Measurements from ENCODE around the gene ZIM2. TPM values are rescaled to one million over a fixed set of nuclear protein-coding genes. Genes with fewer than 3 reads are reported as not detected.

The ZIM2 gene
- total RNA-seq, 4 donors from 2014 or later = 0.16 to 2.2 (median 1.2) TPM; not detected in 1

- Histone ChIP-seq H3K4me1 (no peaks in the 10 kb centered on the region), H3K27me3 (no peaks in the 10 kb centered on the region), H3K4me3 (no peak overlapping the region), H3K9me3 (peaks cover 0 to 4% of the 10 kb centered on the region in 2 donors), H3K36me3 (no peaks in the 10 kb centered on the region), H3K27ac (no peak overlapping the region)
- intact Hi-C loops (cut with DNase I; ENCODE audit: low total_unique reads) = no loop called here
- DNase-seq = no peak
- TF ChIP-seq POLR2AphosphoS5 (IDR thresholded peaks at IDR 0.05) (no peak), POLR2A (IDR thresholded peaks at IDR 0.05) (no peak), EP300 (IDR thresholded peaks at IDR 0.05; ENCODE audit: low read depth) (no peak)
- TF ChIP-seq, protein P1, sequence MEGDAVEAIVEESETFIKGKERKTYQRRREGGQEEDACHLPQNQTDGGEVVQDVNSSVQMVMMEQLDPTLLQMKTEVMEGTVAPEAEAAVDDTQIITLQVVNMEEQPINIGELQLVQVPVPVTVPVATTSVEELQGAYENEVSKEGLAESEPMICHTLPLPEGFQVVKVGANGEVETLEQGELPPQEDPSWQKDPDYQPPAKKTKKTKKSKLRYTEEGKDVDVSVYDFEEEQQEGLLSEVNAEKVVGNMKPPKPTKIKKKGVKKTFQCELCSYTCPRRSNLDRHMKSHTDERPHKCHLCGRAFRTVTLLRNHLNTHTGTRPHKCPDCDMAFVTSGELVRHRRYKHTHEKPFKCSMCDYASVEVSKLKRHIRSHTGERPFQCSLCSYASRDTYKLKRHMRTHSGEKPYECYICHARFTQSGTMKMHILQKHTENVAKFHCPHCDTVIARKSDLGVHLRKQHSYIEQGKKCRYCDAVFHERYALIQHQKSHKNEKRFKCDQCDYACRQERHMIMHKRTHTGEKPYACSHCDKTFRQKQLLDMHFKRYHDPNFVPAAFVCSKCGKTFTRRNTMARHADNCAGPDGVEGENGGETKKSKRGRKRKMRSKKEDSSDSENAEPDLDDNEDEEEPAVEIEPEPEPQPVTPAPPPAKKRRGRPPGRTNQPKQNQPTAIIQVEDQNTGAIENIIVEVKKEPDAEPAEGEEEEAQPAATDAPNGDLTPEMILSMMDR (IDR thresholded peaks at IDR 0.05) = no peak
- in situ Hi-C loops (cut with MboI; ENCODE audit: low pct_ligation_motif_present in 1 of 4, low pct_unique_long_range_greater_than_20kb in 1 of 4, low sequenced_read_pairs in 3 of 4) = no loop called here
- WGBS, 2 donors (ENCODE audit: low coverage in 1 of 2) = 82% methylated on average over 6 of the region's 6 CpGs; no CpG with 5 or more reads in 1 of the 2 donors
These were observed 16.6 kb downstream of the ZIM2 start for GRCh38 chr19:56823956-56824355.

DNA sequence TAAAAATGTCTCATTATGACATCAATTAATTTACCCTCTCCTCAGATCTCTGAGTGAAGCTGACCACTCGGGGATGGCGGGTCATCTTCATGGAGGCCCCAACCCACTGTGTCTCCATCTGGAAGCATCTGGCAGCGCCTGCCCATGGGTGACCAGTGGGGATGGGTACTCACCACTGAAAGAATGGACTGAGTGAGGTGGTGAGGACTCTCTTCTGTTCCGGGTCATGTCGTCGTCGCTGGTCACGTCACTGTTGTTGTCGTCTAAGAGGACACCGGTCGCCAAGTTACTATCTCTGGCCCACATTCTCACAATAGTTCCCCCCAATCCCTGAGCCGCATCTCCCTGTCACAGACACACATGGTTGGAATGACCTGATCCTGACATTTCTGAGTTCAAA lies 17.1 kb downstream of the ZIM2 start:
- Histone ChIP-seq H3K4me1 (no peaks in the 10 kb centered on the region), H3K4me3 (no peak overlapping the region), H3K27me3 (no peaks in the 10 kb centered on the region), H3K27ac (no peak overlapping the region), H3K9me3 (peaks cover 0 to 5% of the 10 kb centered on the region in 2 donors), H3K36me3 (no peaks in the 10 kb centered on the region)
- intact Hi-C loops (cut with DNase I; ENCODE audit: low total_unique reads) (no loop called here), in situ Hi-C loops (cut with MboI; ENCODE audit: low pct_ligation_motif_present in 1 of 4, low pct_unique_long_range_greater_than_20kb in 1 of 4, low sequenced_read_pairs in 3 of 4) (no loop called here)
- no peak for DNase-seq
- WGBS, 2 donors (ENCODE audit: low coverage in 1 of 2) = 94% methylated on average over 12 of the region's 12 CpGs; no CpG with 5 or more reads in 1 of the 2 donors
- TF ChIP-seq EP300 (IDR thresholded peaks at IDR 0.05; ENCODE audit: low read depth) (no peak), POLR2AphosphoS5 (IDR thresholded peaks at IDR 0.05) (no peak), POLR2A (IDR thresholded peaks at IDR 0.05) (no peak)
- TF ChIP-seq, protein P1 (IDR thresholded peaks at IDR 0.05) = no peak

- TF ChIP-seq, protein P1 (IDR thresholded peaks at IDR 0.05) = no peak
- no peak for TF ChIP-seq EP300 (IDR thresholded peaks at IDR 0.05; ENCODE audit: low read depth)
- no peak for TF ChIP-seq POLR2A (IDR thresholded peaks at IDR 0.05)
- TF ChIP-seq POLR2AphosphoS5 (IDR thresholded peaks at IDR 0.05) = no peak
- in situ Hi-C loops (cut with MboI; ENCODE audit: low pct_ligation_motif_present in 1 of 4, low pct_unique_long_range_greater_than_20kb in 1 of 4, low sequenced_read_pairs in 3 of 4) = no loop called here
- Histone ChIP-seq H3K27me3 (no peaks in the 10 kb centered on the region), H3K27ac (no peak overlapping the region), H3K4me3 (no peak overlapping the region), H3K36me3 (no peaks in the 10 kb centered on the region), H3K9me3 (peaks cover 0 to 8% of the 10 kb centered on the region in 2 donors), H3K4me1 (no peaks in the 10 kb centered on the region)
- WGBS, 2 donors (ENCODE audit: low coverage in 1 of 2) = 93% methylated on average over 5 of the region's 5 CpGs; no CpG with 5 or more reads in 1 of the 2 donors
- no peak for DNase-seq
- intact Hi-C loops (cut with DNase I; ENCODE audit: low total_unique reads) = no loop called here
These were observed 17.8 kb downstream of the ZIM2 start for GRCh38 chr19:56822755-56823154.

- Histone ChIP-seq H3K4me1 (no peaks in the 10 kb centered on the region), H3K4me3 (no peak overlapping the region), H3K36me3 (no peaks in the 10 kb centered on the region), H3K9me3 (peaks cover 0 to 8% of the 10 kb centered on the region in 2 donors), H3K27me3 (no peaks in the 10 kb centered on the region), H3K27ac (no peak overlapping the region)
- in situ Hi-C loops (cut with MboI; ENCODE audit: low pct_ligation_motif_present in 1 of 4, low pct_unique_long_range_greater_than_20kb in 1 of 4, low sequenced_read_pairs in 3 of 4) = no loop called here
- WGBS, 2 donors (ENCODE audit: low coverage in 1 of 2) = 76 to 100% methylated on average over 1 to 6 of the region's 6 CpGs
- intact Hi-C loops (cut with DNase I; ENCODE audit: low total_unique reads) = no loop called here
- TF ChIP-seq POLR2AphosphoS5 (IDR thresholded peaks at IDR 0.05) (no peak), POLR2A (IDR thresholded peaks at IDR 0.05) (no peak), EP300 (IDR thresholded peaks at IDR 0.05; ENCODE audit: low read depth) (no peak)
- TF ChIP-seq, protein P1 (IDR thresholded peaks at IDR 0.05) = no peak
- DNase-seq = no peak
These were observed 18.9 kb downstream of the ZIM2 start for GRCh38 chr19:56821675-56822074.

Data from transverse colon (tissue), 4 donors.